Measurements from ENCODE around the gene COL24A1.

COL24A1 gene

DNA sequence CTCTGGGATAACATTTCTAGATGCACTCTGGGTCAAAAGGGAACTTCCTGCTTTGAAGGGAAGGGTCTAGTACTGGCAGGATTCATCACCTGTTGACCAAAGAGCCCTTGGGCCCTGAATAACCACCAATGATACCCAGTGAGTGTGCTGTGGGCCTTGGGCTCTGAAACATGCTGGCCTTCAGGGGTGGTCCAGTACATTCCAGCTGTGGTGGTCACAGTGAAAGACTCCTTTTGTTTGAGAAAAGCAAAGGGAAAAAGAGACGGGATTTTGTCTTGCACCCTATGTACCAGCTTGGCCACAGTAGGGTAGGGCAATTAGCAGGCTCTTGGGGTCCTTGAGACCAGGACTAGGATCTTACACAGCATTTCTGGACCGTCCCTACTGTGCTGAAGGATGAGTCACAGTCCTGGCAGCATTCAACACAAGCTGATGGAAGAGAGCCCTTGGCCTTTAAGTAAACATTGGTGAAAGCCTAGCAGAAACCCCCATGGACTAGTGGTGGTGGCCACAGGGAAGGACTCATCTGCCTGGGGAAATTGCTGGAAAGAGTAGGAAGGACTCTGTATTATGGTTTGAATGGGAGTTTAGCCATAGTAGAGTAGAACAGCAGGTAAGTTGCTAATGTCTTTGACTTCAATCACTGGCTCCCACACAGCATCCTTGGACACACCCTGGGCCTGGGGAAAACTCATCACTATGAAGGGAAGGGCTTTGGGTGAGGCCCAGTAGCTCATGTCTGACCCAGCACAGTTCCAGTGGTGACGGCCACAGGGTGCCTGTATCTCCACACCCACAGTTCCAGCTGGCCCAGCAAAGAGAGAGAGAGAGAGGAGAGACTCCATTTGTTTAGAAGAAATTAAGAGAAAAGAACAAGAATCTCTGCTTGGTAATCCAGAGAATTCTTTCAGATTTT lies 87.5 kb downstream of the COL24A1 start:
- H3K4me3 ChIP-seq (ENCODE audit: low read depth, low read length): no peak overlapping the region
- peak; percentile 48 for DNase-seq (ENCODE audit: low read depth, low spot score)
- TF ChIP-seq, protein P1, sequence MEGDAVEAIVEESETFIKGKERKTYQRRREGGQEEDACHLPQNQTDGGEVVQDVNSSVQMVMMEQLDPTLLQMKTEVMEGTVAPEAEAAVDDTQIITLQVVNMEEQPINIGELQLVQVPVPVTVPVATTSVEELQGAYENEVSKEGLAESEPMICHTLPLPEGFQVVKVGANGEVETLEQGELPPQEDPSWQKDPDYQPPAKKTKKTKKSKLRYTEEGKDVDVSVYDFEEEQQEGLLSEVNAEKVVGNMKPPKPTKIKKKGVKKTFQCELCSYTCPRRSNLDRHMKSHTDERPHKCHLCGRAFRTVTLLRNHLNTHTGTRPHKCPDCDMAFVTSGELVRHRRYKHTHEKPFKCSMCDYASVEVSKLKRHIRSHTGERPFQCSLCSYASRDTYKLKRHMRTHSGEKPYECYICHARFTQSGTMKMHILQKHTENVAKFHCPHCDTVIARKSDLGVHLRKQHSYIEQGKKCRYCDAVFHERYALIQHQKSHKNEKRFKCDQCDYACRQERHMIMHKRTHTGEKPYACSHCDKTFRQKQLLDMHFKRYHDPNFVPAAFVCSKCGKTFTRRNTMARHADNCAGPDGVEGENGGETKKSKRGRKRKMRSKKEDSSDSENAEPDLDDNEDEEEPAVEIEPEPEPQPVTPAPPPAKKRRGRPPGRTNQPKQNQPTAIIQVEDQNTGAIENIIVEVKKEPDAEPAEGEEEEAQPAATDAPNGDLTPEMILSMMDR (IDR thresholded peaks at IDR 0.05; ENCODE audit: low read depth, low read length): no peak
- in situ Hi-C loops (cut with HindIII; ENCODE audit: low sequenced_read_pairs): no loop called here

DNA sequence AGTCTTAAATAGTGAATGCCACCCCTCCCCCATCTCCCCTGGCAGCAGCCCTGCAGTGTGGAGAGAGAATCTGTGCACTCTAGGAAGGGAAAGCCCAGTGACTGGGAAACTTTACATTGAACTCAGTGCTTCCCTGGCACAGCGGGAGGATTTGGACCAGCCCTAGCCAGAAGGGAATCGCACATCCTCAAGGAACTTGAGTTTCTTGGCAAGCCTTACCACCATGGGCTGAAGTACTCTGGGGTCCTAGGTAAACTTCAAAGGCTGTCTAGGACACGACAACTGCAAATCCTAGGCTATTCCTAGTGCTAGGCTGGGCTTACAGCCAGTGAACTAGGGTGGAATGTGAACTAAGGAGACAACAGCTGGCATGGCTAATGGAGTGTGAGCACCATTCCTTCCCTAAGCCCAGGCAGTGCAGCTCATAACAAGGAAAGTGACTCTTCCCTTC lies 88.3 kb downstream of the COL24A1 start:
- H3K4me3 ChIP-seq (ENCODE audit: low read depth, low read length): no peak overlapping the region

DNA sequence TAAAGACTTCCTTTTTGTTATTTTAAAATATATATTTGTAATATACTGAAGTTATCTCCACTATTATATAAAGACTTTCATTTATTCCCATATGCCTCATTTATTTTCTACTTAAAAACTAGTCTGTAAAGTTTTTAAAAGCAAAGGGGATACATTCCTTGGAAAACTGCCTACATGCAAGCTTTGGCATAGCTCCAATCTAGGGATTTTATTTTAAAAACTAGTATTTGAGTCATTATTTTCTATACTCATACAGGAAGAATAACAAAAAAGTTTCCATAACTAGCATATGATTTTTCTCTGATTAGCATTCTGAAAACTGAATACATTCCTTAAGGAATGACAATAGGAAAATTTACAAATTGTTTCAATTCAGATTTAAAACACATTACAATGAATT lies 88.9 kb downstream of the COL24A1 start:
- in situ Hi-C loops (cut with HindIII; ENCODE audit: low sequenced_read_pairs): no loop called here
- no peak overlapping the region for H3K4me3 ChIP-seq (ENCODE audit: low read depth, low read length)
- peak; percentile 47 for DNase-seq (ENCODE audit: low read depth, low spot score)
- TF ChIP-seq, protein P1 (IDR thresholded peaks at IDR 0.05; ENCODE audit: low read depth, low read length): no peak

More for the DNA sequence above, 88.3 kb downstream of the COL24A1 start:
- in situ Hi-C loops (cut with HindIII; ENCODE audit: low sequenced_read_pairs): no loop called here
- DNase-seq (ENCODE audit: low read depth, low spot score): peak; percentile 29
- TF ChIP-seq, protein P1 (IDR thresholded peaks at IDR 0.05; ENCODE audit: low read depth, low read length): no peak

DNA sequence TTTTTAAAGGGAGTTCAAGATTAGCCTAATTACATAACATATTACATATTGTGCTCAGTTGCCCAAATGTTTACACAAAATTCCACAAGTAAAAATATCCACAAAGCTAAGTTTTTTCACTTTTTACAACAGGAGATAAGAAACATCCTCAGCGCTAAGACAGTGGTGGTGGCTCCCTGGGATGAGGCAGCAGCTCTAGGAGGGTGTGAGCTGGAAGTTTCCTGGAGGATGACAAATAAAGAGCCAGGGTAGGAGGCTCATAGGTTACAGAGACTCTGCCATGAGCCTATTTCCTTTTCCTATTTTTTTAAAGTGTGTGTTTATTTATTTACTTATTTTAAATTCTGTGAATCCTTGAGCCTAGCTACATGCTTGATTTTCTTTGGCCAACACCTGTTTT lies 91.7 kb downstream of the COL24A1 start:
- in situ Hi-C loops (cut with HindIII; ENCODE audit: low sequenced_read_pairs): no loop called here
- no peak overlapping the region for H3K4me3 ChIP-seq (ENCODE audit: low read depth, low read length)
- TF ChIP-seq, protein P1 (IDR thresholded peaks at IDR 0.05; ENCODE audit: low read depth, low read length): no peak
- no peak for DNase-seq (ENCODE audit: low read depth, low spot score)

DNA sequence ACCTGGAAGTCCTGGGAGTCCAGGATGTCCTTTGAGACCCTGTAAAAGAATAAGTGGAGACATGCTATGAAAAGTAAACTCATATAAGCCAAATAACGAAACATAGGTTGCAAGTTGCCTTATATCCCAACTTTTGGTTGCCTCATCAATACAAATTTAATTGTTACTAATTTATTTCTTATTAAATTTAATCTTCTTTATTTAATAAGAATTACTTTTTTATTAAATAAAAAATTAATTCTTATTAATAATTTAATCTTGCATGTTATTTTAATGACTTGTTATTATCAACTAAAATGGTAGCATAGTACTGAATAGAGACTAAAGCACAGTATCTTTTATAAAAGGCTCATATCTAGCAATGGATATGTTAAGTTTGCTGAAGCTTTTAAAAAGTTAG lies 92.9 kb downstream of the COL24A1 start:
- no peak overlapping the region for H3K4me3 ChIP-seq (ENCODE audit: low read depth, low read length)
- TF ChIP-seq, protein P1 (IDR thresholded peaks at IDR 0.05; ENCODE audit: low read depth, low read length): no peak
- DNase-seq (ENCODE audit: low read depth, low spot score): no peak
- in situ Hi-C loops (cut with HindIII; ENCODE audit: low sequenced_read_pairs): no loop called here

DNA sequence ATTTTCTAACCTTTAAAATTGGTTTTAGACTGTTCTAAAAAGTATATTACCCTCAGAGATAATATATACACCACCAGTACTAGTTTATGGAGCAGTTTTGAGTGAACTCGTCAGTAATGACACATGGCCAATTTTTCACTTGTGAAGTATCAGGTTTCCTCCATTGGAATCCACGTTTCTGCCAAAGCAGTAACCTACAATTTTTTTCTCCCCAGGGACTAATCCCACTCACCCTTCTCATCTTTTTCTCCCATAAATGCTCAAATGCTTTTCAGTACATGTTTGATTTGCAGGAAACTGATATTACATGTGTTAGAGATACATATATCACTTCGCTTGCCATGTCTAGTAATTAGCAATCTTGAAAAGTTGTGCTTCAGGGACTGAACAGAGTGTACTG lies 94.1 kb downstream of the COL24A1 start:
- TF ChIP-seq, protein P1 (IDR thresholded peaks at IDR 0.05; ENCODE audit: low read depth, low read length): no peak
- in situ Hi-C loops (cut with HindIII; ENCODE audit: low sequenced_read_pairs): no loop called here
- no peak overlapping the region for H3K4me3 ChIP-seq (ENCODE audit: low read depth, low read length)
- DNase-seq (ENCODE audit: low read depth, low spot score): peak; percentile 15

Measured in astrocyte of the spinal cord (primary cell).